Gastrocnemius medialis (tissue), 4 donors: ENCODE data around the gene HIPK2.

Experiments used
- CTCF ChIP-seq, 5 experiments: fragments of 450-650 bp in 3 of 5; fragments of 200-600 bp in 2 of 5; sonication (generic) in 2 of 5; IDR thresholded peaks in 4 of 5; conservative IDR thresholded peaks in 1 of 5; 1 replicate in 4 of 5; 2 replicates in 1 of 5; pipeline ENCODE4 v1.5.1; 2016 to 2019; ENCODE audit warnings: antibody characterized with exemption in 5 of 5, mild to moderate bottlenecking in 3 of 5, moderate library complexity in 3 of 5
- POLR2A ChIP-seq, 2 donors: fragments of 450-650 bp; IDR thresholded peaks; one replicate each; pipeline ENCODE4 v1.6.1; 2017; ENCODE audit warnings: antibody characterized with exemption in 2 of 2, mild to moderate bottlenecking in 2 of 2, moderate library complexity in 2 of 2

DNA sequence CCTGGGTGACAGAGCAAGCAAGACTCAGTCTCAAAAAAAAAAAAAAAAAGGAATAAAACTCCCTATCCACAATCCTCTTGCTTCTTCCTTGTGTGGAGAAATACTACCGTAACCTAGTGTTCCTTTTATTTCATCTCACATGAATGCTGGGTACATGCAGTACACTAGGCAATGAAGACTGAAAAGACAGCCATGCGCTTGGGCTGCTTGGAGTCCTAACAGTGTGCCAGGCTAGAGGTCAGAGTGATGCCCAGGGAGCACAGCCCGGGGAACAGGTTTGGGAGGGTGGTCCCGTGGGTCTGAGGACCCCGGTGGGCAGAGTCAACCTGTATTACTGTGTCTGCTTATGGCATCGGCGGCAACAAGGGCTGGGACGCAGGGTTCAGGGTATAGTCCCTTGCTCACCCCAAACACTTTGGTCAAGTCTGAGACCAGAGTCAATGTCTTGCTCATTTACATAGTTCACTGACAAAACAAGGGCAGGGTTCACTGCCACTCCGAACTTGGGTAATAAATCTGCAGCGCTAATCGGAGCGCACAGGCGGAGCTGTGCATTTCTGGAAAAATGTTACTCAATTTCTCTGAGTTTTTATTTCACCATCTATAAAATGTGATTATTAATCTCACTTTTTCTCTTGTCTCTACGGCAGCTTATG lies 136.3 kb downstream of the HIPK2 start:
- no peak for TF ChIP-seq CTCF (IDR thresholded peaks at IDR 0.05 in 4 of 5, conservative IDR thresholded peaks at IDR 0.05 in 1 of 5)
- TF ChIP-seq POLR2A (IDR thresholded peaks at IDR 0.05), result no peak
